ENCODE data around the gene COPE. TPM values are rescaled to one million over a fixed set of nuclear protein-coding genes. Genes with fewer than 3 reads are reported as not detected.
"Not testable (repeated sequence)": the region's sequence is repeated elsewhere in the genome, so short reads cannot be mapped to it uniquely, and the experiment has no call there.

COPE gene
- total and polyA plus RNA-seq, 2 of the 8 experiments (the other 6 are each of a cell fraction or from before 2014, with no cell fraction given) = 178 to 356 TPM

DNA sequence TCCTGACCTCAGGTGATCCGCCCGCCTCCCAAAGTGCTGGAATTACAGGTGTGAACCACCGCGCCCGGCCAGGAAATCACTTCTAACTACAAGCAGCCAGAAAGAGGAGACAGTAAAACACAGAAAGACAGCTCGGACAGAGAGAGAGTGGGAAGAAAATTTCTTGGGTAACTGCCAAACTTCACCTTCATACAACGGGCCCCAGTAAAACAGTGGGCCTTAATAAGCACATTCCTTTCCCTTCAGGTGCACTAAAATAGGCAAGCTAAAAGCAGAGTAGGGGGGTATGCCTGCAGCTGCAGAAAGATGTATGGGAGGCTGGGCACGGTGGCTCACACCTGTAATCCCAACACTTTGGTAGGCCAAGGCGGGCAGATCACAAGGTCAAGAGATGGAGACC lies 1.6 kb downstream of the COPE start:
- not testable (repeated sequence) for H3K56ac ChIP-seq (replicated peaks; ENCODE audit: insufficient read length, low read depth, low read length); H3K23ac ChIP-seq (ENCODE audit: insufficient read length); H3K4me2 ChIP-seq (ENCODE audit: insufficient read depth in 1 of 2, low read depth in 2 of 2, low read length in 2 of 2); H3K4me1 ChIP-seq (replicated peaks in 1 of 4; ENCODE audit: control insufficient read depth in 3 of 4, insufficient read depth in 4 of 4, low read length in 3 of 4); H2AK5ac ChIP-seq (ENCODE audit: low read depth, low read length); H3K4ac ChIP-seq (replicated peaks; ENCODE audit: insufficient read length, low read depth, low read length); H2BK12ac ChIP-seq (ENCODE audit: low read depth, low read length); H3K18ac ChIP-seq (ENCODE audit: extremely low read depth, low read length); H4K8ac ChIP-seq (ENCODE audit: extremely low read depth, insufficient read depth, low read length); FAIRE-seq; H3K9me3 ChIP-seq (ENCODE audit: insufficient read depth in 2 of 2, low read depth in 1 of 2, low read length in 1 of 2); DNase-seq (ENCODE audit: low read depth in 1 of 2, low spot score in 2 of 2); H4K91ac ChIP-seq (replicated peaks; ENCODE audit: insufficient read length, low read length); H3K27ac ChIP-seq (ENCODE audit: low read depth, low read length); H2BK20ac ChIP-seq (ENCODE audit: low read length); H2AFZ ChIP-seq (ENCODE audit: low read length); H3K4me3 ChIP-seq (ENCODE audit: extremely low read depth in 1 of 4, insufficient read depth in 2 of 4, low read depth in 3 of 4, low read length in 4 of 4); H4K5ac ChIP-seq (ENCODE audit: insufficient read length, low read depth, low read length); H3K27me3 ChIP-seq (replicated peaks in 1 of 4; ENCODE audit: control insufficient read depth in 3 of 4, extremely low read depth in 1 of 4, insufficient read depth in 3 of 4, low read length in 3 of 4); H3K14ac ChIP-seq (ENCODE audit: insufficient read length); H2BK120ac ChIP-seq (replicated peaks; ENCODE audit: low read depth, low read length); H3K9ac ChIP-seq (replicated peaks in 1 of 4; ENCODE audit: extremely low read depth in 1 of 4, low read depth in 3 of 4, low read length in 3 of 4); H2BK15ac ChIP-seq (ENCODE audit: low read length); H2BK5ac ChIP-seq (ENCODE audit: low read depth, low read length)
- 95% methylated on average over 9 of the region's 9 CpGs; no CpG with 5 or more reads in 1 of the 2 experiments for WGBS, 2 experiments (ENCODE audit: extremely low coverage in 1 of 2, insufficient coverage in 1 of 2, insufficient read length in 1 of 2, insufficient replicate concordance in 2 of 2, low coverage in 1 of 2, low lambda C conversion rate in 2 of 2, missing lambda C conversion rate in 1 of 2)
- peaks cover 6 to 19% of the 10 kb centered on the region in 2 experiments for H4K20me1 ChIP-seq (replicated peaks in 1 of 2; ENCODE audit: control insufficient read depth in 1 of 2, insufficient read depth in 2 of 2, low read length in 2 of 2)
- H3K79me1 ChIP-seq (ENCODE audit: low read depth, low read length) = peaks cover 18% of the 10 kb centered on the region
- ChIA-PET CTCF (ENCODE audit: partially characterized antibody) (interaction anchor here (0.6 to 1.6 kb wide), 5 partner anchors 20 to 239 kb away, joined by 3 to 5 read pairs (median 3); partner anchors contain the start of gene CERS1), POLR2A (ENCODE audit: partially characterized antibody) (interaction anchor here (2.2 to 3.5 kb wide), 3 partner anchors 12 to 23 kb away, joined by 7 to 21 read pairs (median 17); partner anchors contain the start of gene CERS1)
- peaks cover 2 to 12% (median 6%) of the 10 kb centered on the region in 4 experiments; a peak in 5 of 8 replicates for H3K36me3 ChIP-seq (ENCODE audit: control insufficient read depth in 2 of 4, insufficient read depth in 4 of 4, low read length in 3 of 4)
- peaks cover 4 to 27% of the 10 kb centered on the region in 2 experiments; a peak in 3 of 4 replicates for H3K79me2 ChIP-seq (ENCODE audit: control insufficient read depth in 1 of 2, insufficient read depth in 2 of 2, low read length in 2 of 2)
- peaks cover 15% of the 10 kb centered on the region for H3K23me2 ChIP-seq (ENCODE audit: low read depth, low read length)
